GM21367 (cell line): ENCODE measurements around the gene ABAT.

Source experiments
- ATAC-seq: cut with Tn5 transposase; IDR thresholded peaks from one replicate; pipeline ENCODE4 v1.9.1; 2021; ENCODE audit not compliant: unreplicated experiment

The ABAT gene

DNA sequence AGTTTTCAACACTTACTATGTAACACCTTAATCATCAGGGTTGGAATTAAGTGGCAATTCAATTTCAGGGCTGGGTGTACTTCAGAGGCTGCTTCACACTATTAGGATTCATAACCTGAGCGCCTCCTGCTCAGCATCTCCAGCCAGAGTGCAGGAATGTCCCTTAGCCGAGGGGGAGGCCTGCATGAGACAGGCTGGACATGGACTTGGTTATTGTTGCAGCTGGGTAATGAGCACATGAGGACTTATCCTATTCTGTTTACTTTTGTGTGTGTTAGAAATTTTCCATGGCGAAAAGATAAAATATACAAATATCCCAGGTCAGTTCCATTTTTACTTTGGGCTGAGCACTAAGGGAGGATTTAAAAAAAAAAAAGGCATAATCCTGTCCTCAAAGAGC lies 133.6 kb downstream of the ABAT start:
- ATAC-seq = no peak

DNA sequence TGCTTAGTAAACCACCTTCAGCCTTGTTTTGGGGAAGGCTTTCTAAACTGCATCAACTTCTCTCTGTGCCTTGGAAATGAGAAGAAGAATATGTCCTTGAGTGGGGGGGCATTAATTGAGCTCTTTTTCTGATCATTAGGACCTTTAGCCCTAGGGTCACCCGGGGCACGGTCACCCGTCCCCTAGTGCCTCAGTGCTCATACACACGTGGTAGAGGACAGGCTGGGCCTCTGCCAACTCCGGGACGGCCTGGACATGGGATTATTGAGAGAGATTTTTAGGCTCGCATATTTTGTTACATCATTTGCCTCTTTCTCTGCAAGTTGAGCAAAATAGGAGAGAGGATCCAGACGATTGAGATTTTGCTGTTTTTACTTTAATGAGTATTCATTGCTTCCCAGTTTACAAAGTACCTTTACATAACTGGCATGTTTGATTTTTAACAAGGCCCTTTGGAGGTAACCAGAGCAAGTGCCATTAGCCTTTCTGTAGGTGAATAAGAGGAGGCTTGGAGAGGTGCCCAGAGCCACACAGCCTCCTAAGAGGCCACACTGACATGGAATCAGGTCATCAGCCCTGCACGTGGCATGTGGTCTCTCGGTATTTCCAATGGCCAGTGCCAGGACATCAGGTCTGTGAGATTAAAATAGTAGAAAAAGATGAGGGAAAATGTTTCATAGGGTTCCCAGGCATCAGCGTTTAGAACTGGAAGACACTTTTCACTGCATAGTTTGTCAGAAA lies 134.4 kb downstream of the ABAT start:
- ATAC-seq = no peak

DNA sequence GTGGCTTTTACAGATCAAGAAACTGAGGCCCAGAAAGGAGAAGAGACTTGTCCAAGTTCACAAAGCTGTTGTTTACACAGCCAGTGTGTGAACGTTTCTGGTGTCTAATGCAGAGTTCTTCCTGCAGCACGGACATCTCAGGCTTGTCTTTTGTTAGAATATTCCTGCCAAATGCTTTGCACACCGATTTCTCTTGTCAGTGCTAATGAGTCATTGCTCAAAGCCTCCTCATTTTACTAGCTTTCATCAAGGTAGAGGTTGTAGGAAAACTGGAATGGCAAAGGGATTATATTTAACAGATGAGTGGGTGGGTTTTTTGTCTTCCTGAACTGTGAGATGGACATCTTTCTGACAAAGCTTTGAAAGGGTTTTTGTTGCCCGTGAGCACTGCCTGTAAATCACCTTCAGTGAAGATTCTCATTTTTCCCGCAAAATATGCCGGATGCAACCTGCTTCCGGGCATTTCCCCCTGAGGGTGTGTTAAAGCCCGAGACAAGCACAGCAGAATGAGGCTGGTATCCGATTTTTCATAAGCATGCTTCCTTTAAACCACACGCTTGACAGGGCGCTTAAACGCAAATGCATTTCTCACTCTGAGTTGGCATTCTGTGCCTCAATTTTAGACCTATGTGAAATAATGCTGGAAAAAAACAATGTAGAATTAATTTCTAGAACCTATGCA lies 137.9 kb downstream of the ABAT start:
- ATAC-seq = no peak

DNA sequence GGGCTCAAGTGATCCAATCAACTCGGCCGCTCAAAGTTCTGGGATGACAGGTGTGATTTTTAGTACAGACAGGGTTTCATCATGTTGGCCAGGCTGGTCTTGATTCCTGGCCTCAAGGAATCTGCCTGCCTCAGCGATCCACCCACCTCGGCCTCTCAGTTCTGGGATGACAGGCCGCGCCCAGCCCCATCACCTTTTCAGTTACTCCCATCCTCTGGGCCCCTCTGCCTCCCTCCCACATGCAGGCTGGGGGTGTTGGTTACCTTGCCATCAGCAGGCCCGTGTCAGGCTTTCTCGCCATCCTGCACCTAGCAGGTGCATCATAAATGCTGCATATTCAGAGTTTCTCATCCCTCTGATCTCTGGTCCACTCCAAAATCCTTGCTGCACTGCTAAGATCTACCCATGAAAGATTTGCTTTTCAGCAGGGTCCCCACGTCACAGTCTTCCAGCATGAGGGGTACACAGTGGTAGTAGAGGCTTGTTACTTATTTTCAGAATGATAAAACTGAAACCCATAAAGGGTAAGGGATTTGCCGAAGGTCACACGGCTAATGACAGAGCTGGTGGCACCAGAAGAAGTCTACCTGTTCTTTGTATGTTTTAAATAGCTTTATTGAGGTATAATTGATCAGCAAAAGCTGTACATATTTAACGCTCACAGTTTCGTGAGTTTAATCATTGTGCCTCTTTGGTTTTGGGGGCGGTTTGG lies 139.8 kb downstream of the ABAT start:
- no peak for ATAC-seq

DNA sequence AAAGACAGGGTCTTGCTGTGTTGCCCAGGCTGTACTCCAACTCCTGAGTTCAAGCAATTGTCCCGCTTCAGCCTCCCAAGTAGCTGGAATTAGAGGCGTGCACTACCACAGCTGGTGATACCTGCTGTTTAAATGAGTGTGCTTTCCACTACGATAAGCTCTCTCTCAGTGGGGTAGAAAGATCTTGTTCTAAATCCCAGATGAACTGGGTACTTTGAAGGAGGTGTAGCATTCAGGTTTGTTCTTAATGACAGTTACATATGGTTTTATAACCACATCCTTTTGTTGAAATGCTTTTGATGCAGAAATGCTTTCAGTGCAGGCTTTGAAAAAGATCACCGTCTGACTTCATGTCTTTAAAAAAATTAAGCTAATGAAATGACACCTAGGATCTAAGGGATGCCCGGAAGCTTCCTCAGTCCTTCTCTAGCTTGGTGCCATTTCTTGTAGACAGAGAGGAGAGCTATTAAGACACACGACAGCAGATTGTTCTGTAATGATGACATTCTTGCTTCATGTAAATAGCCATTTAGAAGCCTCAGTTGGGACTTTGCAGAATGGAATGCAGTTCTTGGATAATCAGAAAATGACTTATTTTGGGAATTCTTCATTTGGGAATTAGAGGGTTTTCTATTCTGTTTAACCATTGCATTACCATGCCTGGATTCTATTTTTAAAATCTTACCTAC lies 142.7 kb downstream of the ABAT start:
- no peak for ATAC-seq

DNA sequence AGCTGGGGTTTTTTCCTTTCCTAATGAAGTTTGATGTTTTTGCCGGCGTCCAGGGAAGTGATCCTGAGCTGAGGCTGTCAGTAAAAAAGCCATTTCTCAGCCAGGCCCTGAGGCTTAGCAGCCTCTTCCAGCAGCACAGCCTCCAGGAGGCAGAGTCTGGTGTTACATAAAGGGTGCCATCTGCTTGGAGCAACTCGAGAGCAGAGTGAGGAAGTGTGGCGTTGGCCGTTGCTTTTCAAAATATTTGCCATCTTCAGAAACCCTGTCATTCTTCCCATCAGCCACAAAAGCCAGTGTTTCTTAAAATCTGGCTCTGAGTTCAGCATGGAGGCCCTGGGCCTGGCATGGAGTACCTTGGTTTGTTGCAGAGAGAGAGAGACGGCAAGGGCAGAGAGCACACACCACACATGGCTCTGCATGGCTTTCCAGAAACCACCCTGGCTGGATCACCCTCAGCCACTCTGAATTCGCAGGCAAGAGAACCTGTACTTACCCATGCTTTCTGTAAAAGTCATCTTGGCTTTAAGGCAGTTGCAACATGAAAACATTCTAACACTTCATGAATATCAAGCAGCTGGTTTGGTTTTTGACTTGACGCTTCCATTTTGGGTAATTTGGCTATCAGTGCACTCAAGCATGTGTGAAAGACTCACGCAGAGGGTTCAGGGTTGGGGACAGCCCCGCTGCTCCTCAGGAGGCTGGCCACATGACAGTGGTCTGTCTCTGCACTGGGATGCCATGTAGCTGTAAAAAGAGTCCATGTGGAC lies 144.3 kb downstream of the ABAT start:
- peak; percentile 69 for ATAC-seq

DNA sequence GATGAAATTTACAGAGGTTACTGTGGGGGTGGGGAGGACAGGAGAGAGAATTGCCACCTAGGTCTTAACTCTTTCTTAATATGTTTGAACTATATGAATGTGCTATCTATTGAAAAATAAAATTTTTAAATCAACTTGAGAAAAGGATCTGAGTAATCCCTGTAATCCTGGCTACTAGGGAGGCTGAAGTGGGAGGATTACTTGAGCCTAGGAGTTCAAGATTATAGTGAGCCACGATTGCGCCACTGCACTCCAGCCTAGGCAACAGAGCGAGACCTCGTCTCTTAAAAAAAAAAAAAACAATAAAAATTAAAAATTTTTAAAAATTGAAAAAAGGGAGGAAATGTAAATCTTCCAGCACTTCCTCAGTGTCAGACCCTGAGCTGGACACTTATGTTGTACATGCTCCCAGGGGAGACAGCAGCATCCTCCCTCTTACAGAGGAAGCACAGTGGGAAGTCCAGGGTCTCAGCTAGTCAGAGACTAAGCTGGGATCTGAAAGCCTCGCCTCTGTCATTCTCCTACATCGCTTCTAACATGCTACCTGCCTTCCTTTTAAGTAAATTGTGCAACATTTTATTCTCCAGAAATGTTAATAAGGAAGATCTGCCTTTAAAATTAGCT lies 145.1 kb downstream of the ABAT start:
- no peak for ATAC-seq

DNA sequence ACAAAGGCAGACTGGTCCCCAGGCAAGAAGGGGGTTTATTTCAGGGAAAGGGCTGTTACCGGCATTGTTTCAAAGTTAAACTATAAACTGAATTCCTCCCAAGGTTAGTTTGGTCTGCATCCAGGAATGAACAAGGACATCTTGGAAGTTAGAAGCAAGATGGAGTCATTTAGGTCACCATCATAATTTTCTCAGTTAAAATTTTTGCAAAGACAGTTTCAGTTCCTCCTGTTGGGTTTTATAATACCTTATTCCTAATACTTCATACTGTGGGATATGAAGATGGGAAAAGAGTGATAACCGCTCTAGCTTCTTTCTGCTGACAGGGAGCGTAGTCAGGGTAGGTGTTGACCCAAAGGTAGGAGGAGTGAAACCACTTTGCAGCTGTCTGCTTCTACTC lies 148.0 kb downstream of the ABAT start:
- no peak for ATAC-seq

DNA sequence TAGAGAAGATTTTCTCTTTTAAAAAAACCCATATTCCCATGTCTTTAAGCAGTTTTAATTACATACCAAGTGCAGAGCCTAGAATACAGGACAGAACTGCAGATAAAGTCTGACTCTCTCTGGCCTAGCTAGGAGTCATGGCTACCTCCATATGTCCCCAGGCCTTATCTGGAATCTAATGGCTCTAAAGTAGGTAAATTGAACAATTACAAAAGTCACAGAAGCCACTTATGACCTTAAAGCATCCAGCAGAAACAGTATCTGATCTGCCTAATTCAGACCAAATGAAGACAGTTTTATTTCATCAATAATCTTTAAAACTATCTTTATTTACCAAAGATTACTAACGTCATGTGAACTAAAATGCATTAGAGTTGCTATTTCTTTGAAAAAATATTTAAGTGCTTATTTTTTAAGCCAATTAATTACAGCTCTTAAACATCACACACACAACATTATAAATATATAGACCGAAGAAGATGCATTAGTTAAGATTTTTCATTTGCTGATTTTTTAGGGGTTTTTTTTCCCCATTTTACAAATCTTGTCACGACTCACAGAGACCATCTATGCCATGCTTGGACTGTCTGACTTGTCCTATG lies 152.0 kb downstream of the ABAT start:
- no peak for ATAC-seq

DNA sequence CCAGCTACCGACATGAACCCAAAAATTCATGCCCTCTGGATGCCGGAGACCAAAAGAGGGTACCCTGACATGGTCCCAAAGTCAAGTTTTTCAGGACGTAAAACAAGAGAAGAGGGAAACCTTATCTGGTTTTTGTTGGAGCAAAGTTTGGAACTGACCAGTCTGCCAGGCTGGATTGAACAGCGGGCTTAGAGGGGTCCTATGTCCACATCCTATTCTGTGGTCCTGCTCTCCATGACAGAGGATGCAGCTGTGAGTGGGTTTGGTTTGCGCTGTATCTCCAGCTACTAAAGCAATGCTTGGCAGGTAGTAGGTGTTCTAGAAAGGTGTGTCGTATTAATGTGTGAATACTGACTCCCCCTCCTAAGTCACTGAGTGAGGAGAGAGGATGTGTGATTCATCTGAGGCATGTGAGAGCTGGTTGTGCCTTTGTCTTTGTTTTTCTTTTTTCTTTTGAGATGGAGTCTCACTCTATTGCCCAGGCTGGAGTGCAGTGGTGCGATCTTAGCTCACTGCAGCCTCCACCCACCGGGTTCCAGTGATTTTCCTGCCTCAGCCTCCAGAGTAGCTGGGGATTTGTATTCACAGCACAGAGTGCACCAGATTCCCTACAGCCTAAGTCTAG lies 154.2 kb downstream of the ABAT start:
- no peak for ATAC-seq

DNA sequence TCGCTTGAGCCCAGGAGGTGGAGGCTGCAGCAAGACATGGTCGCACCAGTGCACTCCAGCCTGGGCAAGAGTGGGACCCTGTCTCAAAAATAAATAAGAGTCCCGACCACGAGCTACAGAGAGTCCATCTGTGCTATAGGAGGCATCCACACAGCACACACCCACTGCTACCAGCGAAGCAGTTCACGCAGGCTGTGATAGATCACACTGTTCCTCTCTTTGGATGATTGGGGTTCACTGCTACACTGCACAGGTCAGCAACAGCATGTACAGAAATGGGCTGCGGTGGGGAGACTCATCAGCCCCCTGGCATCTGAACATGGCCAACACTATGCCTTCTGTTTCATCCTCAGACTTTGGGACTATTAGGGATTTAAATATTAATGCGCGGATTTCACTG lies 157.0 kb downstream of the ABAT start:
- no peak for ATAC-seq

DNA sequence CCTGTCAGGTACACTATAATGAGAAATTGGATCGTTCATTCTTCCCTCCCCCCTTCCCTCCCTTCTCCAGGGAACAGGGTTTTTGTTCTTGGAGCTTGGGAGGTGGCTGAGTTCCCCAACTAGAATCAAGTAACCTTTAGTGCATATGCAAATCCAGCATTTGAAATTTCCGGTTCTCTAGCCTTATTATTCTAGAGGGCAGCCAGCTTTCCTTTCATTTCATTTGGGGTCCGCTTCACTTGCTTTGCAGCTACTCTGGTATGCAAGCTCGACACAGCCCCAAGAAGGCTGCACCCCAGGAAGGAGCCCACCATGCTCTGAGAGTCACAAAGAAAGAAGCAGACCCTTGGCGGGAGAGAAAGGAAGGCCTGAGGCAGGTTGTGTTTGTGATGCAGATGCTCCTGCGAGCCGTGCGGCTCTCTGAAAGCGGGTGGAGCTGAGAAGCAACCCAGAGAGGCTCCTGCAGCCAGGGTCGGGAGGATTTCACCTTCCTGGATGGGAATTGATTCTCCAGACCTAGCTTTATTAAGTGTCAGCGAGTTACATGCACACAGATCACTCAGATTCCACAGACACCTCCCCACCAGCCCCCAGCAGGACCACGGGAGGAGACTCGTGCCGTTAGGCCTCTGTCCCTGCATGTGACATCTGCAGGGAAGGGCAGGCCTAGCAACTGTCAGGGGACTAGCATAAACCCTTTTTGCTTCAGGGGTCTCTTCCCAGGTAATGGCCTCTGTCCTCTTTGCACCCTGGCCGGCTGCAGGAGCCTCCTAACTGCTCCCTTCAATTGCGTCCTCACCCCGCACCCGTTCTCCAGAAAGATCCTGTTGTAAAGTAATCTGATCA lies 157.7 kb downstream of the ABAT start:
- no peak for ATAC-seq

DNA sequence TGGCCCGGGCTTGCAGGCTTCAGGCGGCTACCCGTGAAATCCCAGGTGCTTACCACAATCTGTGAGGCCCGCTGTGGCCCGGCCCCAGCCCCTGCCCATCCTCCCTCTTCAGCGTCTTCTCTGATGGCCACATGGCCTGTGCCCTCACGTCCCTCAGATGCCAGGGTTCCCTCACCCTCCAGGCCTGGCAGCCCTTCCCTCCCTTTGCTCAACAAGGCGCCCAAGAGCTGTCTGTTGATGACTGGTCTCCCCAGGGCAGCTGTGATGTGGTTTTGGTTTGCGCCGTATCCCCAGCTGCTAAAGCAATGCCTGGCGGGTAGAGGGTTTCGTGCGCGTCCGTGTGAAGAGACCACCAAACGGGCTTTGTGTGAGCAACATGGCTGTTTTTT lies 158.3 kb downstream of the ABAT start:
- ATAC-seq = no peak
